Measurements from ENCODE around the gene WDR55.

DNA sequence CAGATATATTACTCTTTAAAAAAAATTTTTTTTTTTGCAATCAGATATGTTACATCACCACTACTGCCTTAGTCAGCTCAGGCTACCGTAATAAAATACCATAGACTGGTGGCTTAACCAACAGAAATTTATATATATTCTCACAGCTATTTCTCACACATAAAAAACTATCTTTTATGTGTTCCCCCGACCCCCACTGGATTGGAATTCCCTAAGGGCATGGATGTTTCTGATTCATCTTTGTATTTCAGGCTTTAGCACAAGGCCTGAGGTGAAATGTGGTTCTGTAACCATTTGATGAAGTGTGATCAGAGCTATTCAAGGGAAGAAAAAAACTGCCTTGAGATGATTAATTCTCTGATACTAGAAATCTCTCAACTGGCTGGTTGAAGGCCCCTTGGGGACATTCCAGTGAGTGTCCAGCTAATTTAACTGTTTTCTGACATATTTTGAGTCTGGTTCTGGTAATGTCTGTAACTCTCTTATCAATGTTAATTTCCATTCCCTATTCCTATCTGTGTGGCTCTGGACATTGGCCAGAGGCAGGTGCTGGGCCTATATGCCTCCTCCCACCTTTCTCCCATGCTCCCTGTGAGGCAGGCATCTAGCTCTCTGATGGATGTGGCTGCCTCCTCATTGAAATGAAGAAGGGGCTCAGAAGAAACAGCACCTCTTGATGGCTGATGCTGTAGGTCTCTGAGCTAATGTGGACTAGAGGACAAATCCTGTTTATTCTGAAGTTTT, 34.2 kb upstream of the WDR55 start:
- TF ChIP-seq FOS (IDR thresholded peaks at IDR 0.05; ENCODE audit: borderline replicate concordance, extremely low read depth, insufficient read length) (no peak), STAT1 (conservative IDR thresholded peaks at IDR 0.05) (no peak), EP300 (IDR thresholded peaks at IDR 0.05; ENCODE audit: borderline replicate concordance in 1 of 2, control insufficient read depth in 1 of 2, low read depth in 2 of 2, low read length in 2 of 2) (no peak), ZNF24 (IDR thresholded peaks at IDR 0.05) (no peak), YBX1 (IDR thresholded peaks at IDR 0.05) (no peak), KAT2A (conservative IDR thresholded peaks at IDR 0.05; ENCODE audit: control insufficient read depth, low read depth, low read length) (no peak), CBX3 (IDR thresholded peaks at IDR 0.05; ENCODE audit: borderline replicate concordance, low read depth) (no peak), POLR2A (IDR thresholded peaks at IDR 0.05; ENCODE audit: low read depth, low read length) (no peak), POLR2AphosphoS5 (IDR thresholded peaks at IDR 0.05; ENCODE audit: low read length) (no peak)
- TF ChIP-seq, protein P1, sequence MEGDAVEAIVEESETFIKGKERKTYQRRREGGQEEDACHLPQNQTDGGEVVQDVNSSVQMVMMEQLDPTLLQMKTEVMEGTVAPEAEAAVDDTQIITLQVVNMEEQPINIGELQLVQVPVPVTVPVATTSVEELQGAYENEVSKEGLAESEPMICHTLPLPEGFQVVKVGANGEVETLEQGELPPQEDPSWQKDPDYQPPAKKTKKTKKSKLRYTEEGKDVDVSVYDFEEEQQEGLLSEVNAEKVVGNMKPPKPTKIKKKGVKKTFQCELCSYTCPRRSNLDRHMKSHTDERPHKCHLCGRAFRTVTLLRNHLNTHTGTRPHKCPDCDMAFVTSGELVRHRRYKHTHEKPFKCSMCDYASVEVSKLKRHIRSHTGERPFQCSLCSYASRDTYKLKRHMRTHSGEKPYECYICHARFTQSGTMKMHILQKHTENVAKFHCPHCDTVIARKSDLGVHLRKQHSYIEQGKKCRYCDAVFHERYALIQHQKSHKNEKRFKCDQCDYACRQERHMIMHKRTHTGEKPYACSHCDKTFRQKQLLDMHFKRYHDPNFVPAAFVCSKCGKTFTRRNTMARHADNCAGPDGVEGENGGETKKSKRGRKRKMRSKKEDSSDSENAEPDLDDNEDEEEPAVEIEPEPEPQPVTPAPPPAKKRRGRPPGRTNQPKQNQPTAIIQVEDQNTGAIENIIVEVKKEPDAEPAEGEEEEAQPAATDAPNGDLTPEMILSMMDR (IDR thresholded peaks at IDR 0.05 in 2 of 3, conservative IDR thresholded peaks at IDR 0.05 in 1 of 3; ENCODE audit: control insufficient read depth in 2 of 3, extremely low read depth in 1 of 3, insufficient read depth in 1 of 3, low read depth in 3 of 3, low read length in 3 of 3): no peak

All from GM12878 (cell line).